IMR-90 (cell line): Measurements from ENCODE around the gene EBF4. TPM values are rescaled to one million over a fixed set of nuclear protein-coding genes. Genes with fewer than 3 reads are reported as not detected.

Source experiments
- ATAC-seq: fragments of 200-7000 bp; cut with Tn5 transposase; 2 replicates; pipeline ENCODE4 v1.9.1; 2020; ENCODE audit warnings: low read depth, mild to moderate bottlenecking, moderate library complexity
- BruUV-seq: library from RNA; stranded (reverse); fragments of 400-500 nt; replicated peaks from 2 replicates; lab custom pipeline; 2021; lab: Mats Ljungman, UMichigan
- CTCF ChIA-PET: fragments of 300-600 bp; formaldehyde crosslinking; extraction: SDS; loops from one replicate; lab custom pipeline; 2021; ENCODE audit warnings: antibody characterized with exemption; lab: Yijun Ruan, JAX
- POLR2A ChIA-PET: fragments of 300-600 bp; sonication (Branson Sonifier 250); formaldehyde crosslinking; loops from one replicate; lab custom pipeline; 2022; ENCODE audit warnings: antibody characterized with exemption; ENCODE audit not compliant: unreplicated experiment; lab: Charles Lee
- DNase-seq: peaks from one replicate; pipeline ENCODE4 v3.0.0; 2013
- H2AFZ ChIP-seq: replicated peaks from 2 replicates; pipeline ENCODE3; 2013; ENCODE audit warnings: low read length, mild to moderate bottlenecking; ENCODE audit not compliant: poor library complexity
- H2AK5ac ChIP-seq: 2 replicates; pipeline ENCODE4 v1.6.1; 2013; ENCODE audit warnings: low read depth, low read length, inconsistent platforms
- H2AK9ac ChIP-seq: replicated peaks from 2 replicates; pipeline ENCODE3; 2013; ENCODE audit warnings: mild to moderate bottlenecking, low read depth, low read length, moderate library complexity; ENCODE audit not compliant: poor library complexity
- H2BK120ac ChIP-seq: 2 replicates; pipeline ENCODE4 v1.6.1; 2013; ENCODE audit warnings: low read depth, low read length, inconsistent platforms
- H2BK15ac ChIP-seq: 3 replicates; pipeline ENCODE4 v1.6.1; 2013; ENCODE audit warnings: low read depth, low read length, inconsistent platforms
- H2BK20ac ChIP-seq: 2 replicates; pipeline ENCODE4 v1.6.1; 2013; ENCODE audit warnings: low read depth, mild to moderate bottlenecking, inconsistent platforms, low read length, moderate library complexity
- H2BK5ac ChIP-seq: 2 replicates; pipeline ENCODE4 v1.6.1; 2013; ENCODE audit warnings: mild to moderate bottlenecking, low read depth, low read length, inconsistent platforms; ENCODE audit not compliant: poor library complexity, severe bottlenecking
- H3K14ac ChIP-seq: replicated peaks from 2 replicates; pipeline ENCODE4 v1.6.1; 2013; ENCODE audit warnings: low read depth, low read length, inconsistent platforms
- H3K18ac ChIP-seq: 2 replicates; pipeline ENCODE4 v1.6.1; 2013; ENCODE audit warnings: low read depth, low read length, control low read depth
- H3K23ac ChIP-seq: 2 replicates; pipeline ENCODE4 v1.6.1; 2013; ENCODE audit warnings: low read depth, low read length, inconsistent platforms
- H3K27ac ChIP-seq: 2 replicates; pipeline ENCODE4 v1.5.1; 2013; ENCODE audit warnings: mild to moderate bottlenecking, control low read depth, low read length; ENCODE audit not compliant: insufficient read depth
- H3K27me3 ChIP-seq: 2 replicates; pipeline ENCODE4 v1.6.1; 2013; ENCODE audit warnings: low read length; ENCODE audit not compliant: control insufficient read depth, insufficient read depth
- H3K36me3 ChIP-seq: 2 replicates; pipeline ENCODE4 v1.6.1; 2013; ENCODE audit warnings: low read length, mixed read lengths; ENCODE audit not compliant: control insufficient read depth, insufficient read depth
- H3K4ac ChIP-seq: 2 replicates; pipeline ENCODE4 v1.6.1; 2013; ENCODE audit warnings: low read depth, low read length, inconsistent platforms
- H3K4me1 ChIP-seq: 2 replicates; pipeline ENCODE4 v1.6.1; 2013; ENCODE audit warnings: low read length, mixed read lengths; ENCODE audit not compliant: control insufficient read depth, insufficient read depth
- H3K4me2 ChIP-seq: 2 replicates; pipeline ENCODE4 v1.6.1; 2013; ENCODE audit warnings: low read depth, mild to moderate bottlenecking, control low read depth, low read length, moderate library complexity
- H3K4me3 ChIP-seq: 2 replicates; pipeline ENCODE4 v1.5.1; 2013; ENCODE audit warnings: low read depth, mild to moderate bottlenecking, control low read depth, low read length, moderate library complexity; ENCODE audit not compliant: insufficient read depth
- H3K56ac ChIP-seq: 2 replicates; pipeline ENCODE4 v1.6.1; 2013; ENCODE audit warnings: low read length, inconsistent platforms; ENCODE audit not compliant: insufficient read depth; ENCODE audit errors: extremely low read depth
- H3K79me1 ChIP-seq, 2 experiments: 2 replicates each; pipeline ENCODE4 v1.6.1; 2013; ENCODE audit warnings: low read length in 2 of 2, inconsistent platforms in 1 of 2, low read depth in 1 of 2
- H3K9ac ChIP-seq: 2 replicates; pipeline ENCODE4 v1.6.1; 2013; ENCODE audit warnings: low read depth, low read length, control low read depth
- H3K9me1 ChIP-seq: 2 replicates; pipeline ENCODE4 v1.6.1; 2013; ENCODE audit warnings: low read length, inconsistent platforms; ENCODE audit not compliant: insufficient read depth
- H3K9me3 ChIP-seq: 2 replicates; pipeline ENCODE4 v1.6.1; 2013; ENCODE audit warnings: low read length; ENCODE audit not compliant: control insufficient read depth, insufficient read depth
- H4K20me1 ChIP-seq: 2 replicates; pipeline ENCODE4 v1.6.1; 2013; ENCODE audit warnings: low read length, inconsistent platforms; ENCODE audit not compliant: insufficient read depth
- H4K5ac ChIP-seq: 2 replicates; pipeline ENCODE4 v1.6.1; 2013; ENCODE audit warnings: mild to moderate bottlenecking, low read depth, low read length, control low read depth
- H4K8ac ChIP-seq, 2 experiments: 2 replicates each; pipeline ENCODE4 v1.6.1; 2013; ENCODE audit warnings: low read depth in 2 of 2, low read length in 2 of 2, control low read depth in 1 of 2, inconsistent platforms in 1 of 2
- H4K91ac ChIP-seq: 2 replicates; pipeline ENCODE4 v1.6.1; 2013; ENCODE audit warnings: low read depth, low read length, inconsistent platforms; ENCODE audit not compliant: insufficient read depth
- CEBPB ChIP-seq: IDR thresholded peaks from 2 replicates; pipeline ENCODE4 v1.6.1; 2012; ENCODE audit warnings: low read depth, low read length, improper control_type of control experiment
- ELK1 ChIP-seq: fragments of 150-350 bp; IDR thresholded peaks from 2 replicates; pipeline ENCODE4 v1.6.1; 2016; ENCODE audit warnings: low read depth, mild to moderate bottlenecking, low read length, moderate library complexity, borderline replicate concordance
- MXI1 ChIP-seq: IDR thresholded peaks from 2 replicates; pipeline ENCODE4 v1.6.1; 2012; ENCODE audit warnings: low read depth, mild to moderate bottlenecking, low read length, moderate library complexity, borderline replicate concordance
- NFE2L2 ChIP-seq: fragments of 150-350 bp; IDR thresholded peaks from 2 replicates; pipeline ENCODE4 v1.6.1; 2016; ENCODE audit warnings: low read depth, mild to moderate bottlenecking, low read length
- RAD21 ChIP-seq: IDR thresholded peaks from 2 replicates; pipeline ENCODE4 v1.6.1; 2012; ENCODE audit warnings: low read length, improper control_type of control experiment
- RFX5 ChIP-seq: IDR thresholded peaks from 2 replicates; pipeline ENCODE4 v1.8.0; 2012; ENCODE audit warnings: low read depth, mild to moderate bottlenecking, low read length, moderate library complexity
- SMC3 ChIP-seq: fragments of 150-350 bp; IDR thresholded peaks from 2 replicates; pipeline ENCODE4 v1.6.1; 2016; ENCODE audit warnings: low read depth, mild to moderate bottlenecking, antibody characterized with exemption, low read length, moderate library complexity
- WGBS, 2 experiments: methylation state at CpG; one replicate each; pipeline versions ENCODE4 v1.1.5 to v1.1.7; 2013; ENCODE audit warnings: missing lambda C conversion rate in 2 of 2; ENCODE audit not compliant: insufficient read length in 1 of 2; ENCODE audit errors: extremely low coverage in 2 of 2; 5-methylcytosine and 5-hydroxymethylcytosine counted together
- dilution Hi-C: fragments of 300-500 bp; cut with HindIII; formaldehyde crosslinking; loops from one replicate; pipeline ENCODE4 v1.14.3; 2018; ENCODE audit warnings: low sequenced_read_pairs; ENCODE audit not compliant: unreplicated experiment
- in situ Hi-C: fragments of 300-500 bp; cut with MboI; formaldehyde crosslinking; loops from 3 replicates; pipeline ENCODE4 v1.14.3; 2019; ENCODE audit warnings: low sequenced_read_pairs, inconsistent platforms, mixed read lengths
- intact Hi-C: fragments of 100-400 bp; cut with micrococcal nuclease; formaldehyde crosslinking; loops from 2 replicates; pipeline ENCODE4 v1.10.0; 2022
- polyA plus RNA-seq, 3 experiments: library from polyadenylated mRNA; depleted of rRNA; stranded (reverse); fragments of >200 nt; gene quantifications; 2 replicates each; pipeline ENCODE4 v1.2.3, GENCODE V29; 2012; ENCODE audit warnings: low replicate concordance in 1 of 3
- total RNA-seq: library from RNA; depleted of rRNA; stranded (reverse); fragments of >200 nt; gene quantifications from 2 replicates; pipeline ENCODE4 v1.2.3, GENCODE V29; 2012
- TF ChIP-seq, protein P1 (sequence below): fragments of 150-350 bp; IDR thresholded peaks from 2 replicates; pipeline ENCODE4 v1.6.1; 2017; ENCODE audit warnings: mild to moderate bottlenecking, antibody characterized with exemption, low read length, low read depth

EBF4 gene
- total and polyA plus RNA-seq, 2 of the 4 experiments (the other 2 are of a cell fraction) = 0.18 to 1.1 TPM

- Histone ChIP-seq H3K4me1 (peaks cover 8% of the 10 kb centered on the region), H4K20me1 (peaks cover 50% of the 10 kb centered on the region), H3K9ac (no peak overlapping the region), H2BK15ac (no peak overlapping the region), H3K4ac (no peak overlapping the region), H4K91ac (no peak overlapping the region), H2BK20ac (no peak overlapping the region), H3K9me3 (no peaks in the 10 kb centered on the region), H4K5ac (no peak overlapping the region), H3K56ac (no peak overlapping the region), H3K36me3 (peaks cover 73% of the 10 kb centered on the region), H3K79me1 (peaks cover 35 to 63% of the 10 kb centered on the region in 2 experiments), H3K14ac (no peak overlapping the region), H3K27me3 (no peaks in the 10 kb centered on the region), H2BK5ac (no peak overlapping the region), H2BK120ac (no peak overlapping the region), H2AK9ac (peak overlapping the region; percentile 34), H3K4me2 (no peak overlapping the region), H2AFZ (no peak overlapping the region), H3K9me1 (peaks cover 18% of the 10 kb centered on the region), H3K18ac (no peak overlapping the region), H3K23ac (no peak overlapping the region), H2AK5ac (no peak overlapping the region), H4K8ac (no peak overlapping the region), H3K27ac (no peak overlapping the region), H3K4me3 (no peak overlapping the region)
- 87% methylated on average over 10 of the region's 13 CpGs; no CpG with 5 or more reads in 1 of the 2 experiments for WGBS, 2 experiments
- CTCF ChIA-PET = no interaction called here
- intact Hi-C loops = no loop called here
- dilution Hi-C loops = no loop called here
- POLR2A ChIA-PET = no interaction called here
- no TSS peak for BruUV-seq
- ATAC-seq (peak; percentile 27; the same call in 1 of the 2 replicates), DNase-seq (no peak)
- in situ Hi-C loops = no loop called here
- no peak for TF ChIP-seq MXI1
- TF ChIP-seq NFE2L2 = no peak
- TF ChIP-seq, protein P1, sequence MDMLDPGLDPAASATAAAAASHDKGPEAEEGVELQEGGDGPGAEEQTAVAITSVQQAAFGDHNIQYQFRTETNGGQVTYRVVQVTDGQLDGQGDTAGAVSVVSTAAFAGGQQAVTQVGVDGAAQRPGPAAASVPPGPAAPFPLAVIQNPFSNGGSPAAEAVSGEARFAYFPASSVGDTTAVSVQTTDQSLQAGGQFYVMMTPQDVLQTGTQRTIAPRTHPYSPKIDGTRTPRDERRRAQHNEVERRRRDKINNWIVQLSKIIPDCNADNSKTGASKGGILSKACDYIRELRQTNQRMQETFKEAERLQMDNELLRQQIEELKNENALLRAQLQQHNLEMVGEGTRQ = no peak
- TF ChIP-seq RAD21 = no peak
- no peak for TF ChIP-seq ELK1
- TF ChIP-seq RFX5 = no peak
- no peak for TF ChIP-seq CEBPB
- TF ChIP-seq SMC3 = no peak
These were observed 33.9 kb upstream of the EBF4 start for GRCh38 chr20:2658414-2659354.
